H1 (cell line): ENCODE measurements around the gene CCNL2. TPM values are rescaled to one million over a fixed set of nuclear protein-coding genes. Genes with fewer than 3 reads are reported as not detected.

Source experiments
- polyA plus RNA-seq, 7 experiments: library from polyadenylated mRNA; depleted of rRNA in 3 of 7; stranded (reverse) in 5 of 7; unstranded in 2 of 7; fragments of >200 nt in 5 of 7; fragments of 200-250 nt in 2 of 7; gene quantifications; 1 replicate in 5 of 7; 2 replicates in 1 of 7; 4 replicates in 1 of 7; pipeline versions ENCODE4 v1.2.1 to v1.2.3, GENCODE V29; 2011 to 2013; ENCODE audit warnings: missing spikeins in 2 of 7, mixed read lengths in 2 of 7
- total RNA-seq: library from RNA; stranded (reverse); fragmentation: NEBNext Ultra II Directional; extraction: Animal tissue kit (Norgen Biotek cat#: 25700); gene quantifications from 2 replicates; pipeline ENCODE4 v1.2.1, GENCODE V29; 2021
- TF ChIP-seq, protein P1 (sequence below): fragments of 300-600 bp; sonication (generic); IDR thresholded peaks from 2 replicates; pipeline ENCODE4 v1.7.1; 2012; ENCODE audit warnings: low read length, moderate library complexity, mild to moderate bottlenecking, inconsistent platforms; ENCODE audit not compliant: insufficient replicate concordance

The CCNL2 gene
- total and polyA plus RNA-seq, 2 of the 8 experiments (the other 6 are each of a cell fraction or from before 2014, with no cell fraction given): 79.8 to 120 TPM

DNA sequence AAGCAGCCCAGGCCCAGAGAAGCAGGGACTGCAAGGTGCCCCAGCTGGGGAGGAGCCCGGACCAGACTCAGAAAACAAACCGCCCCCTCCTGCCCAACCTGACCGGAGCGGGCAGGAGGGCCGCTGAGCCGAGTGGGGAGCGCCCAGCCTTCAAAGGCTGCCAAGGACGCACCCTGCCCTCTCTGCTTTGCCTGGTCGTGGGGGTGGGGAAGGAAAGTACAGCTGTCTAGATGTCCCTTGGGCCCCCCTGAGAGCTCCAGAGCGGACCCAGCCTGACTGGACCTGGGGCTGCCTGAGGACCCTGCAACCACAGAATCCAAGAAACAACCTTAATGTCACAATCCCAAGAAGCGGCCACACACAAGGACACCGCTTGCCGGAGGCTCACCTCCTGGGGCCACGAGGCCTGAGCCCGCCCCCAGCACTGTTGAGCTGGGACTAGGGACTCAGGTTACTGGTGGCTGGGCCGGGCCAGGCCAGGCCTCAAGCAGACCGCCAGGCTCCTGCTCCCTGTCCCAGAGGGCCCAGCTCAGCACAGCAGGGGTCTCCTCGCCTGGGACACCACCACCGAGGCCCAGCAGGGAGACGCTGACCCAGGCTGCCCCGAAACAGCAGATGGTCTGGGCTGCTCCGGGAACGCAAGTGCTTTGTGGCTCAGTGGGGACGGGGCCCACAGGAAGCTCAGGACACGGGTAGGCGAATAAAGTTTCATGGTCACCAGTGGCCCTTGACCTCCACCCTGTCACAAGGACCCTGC lies 51.3 kb downstream of the CCNL2 start (continued):
- TF ChIP-seq, protein P1, sequence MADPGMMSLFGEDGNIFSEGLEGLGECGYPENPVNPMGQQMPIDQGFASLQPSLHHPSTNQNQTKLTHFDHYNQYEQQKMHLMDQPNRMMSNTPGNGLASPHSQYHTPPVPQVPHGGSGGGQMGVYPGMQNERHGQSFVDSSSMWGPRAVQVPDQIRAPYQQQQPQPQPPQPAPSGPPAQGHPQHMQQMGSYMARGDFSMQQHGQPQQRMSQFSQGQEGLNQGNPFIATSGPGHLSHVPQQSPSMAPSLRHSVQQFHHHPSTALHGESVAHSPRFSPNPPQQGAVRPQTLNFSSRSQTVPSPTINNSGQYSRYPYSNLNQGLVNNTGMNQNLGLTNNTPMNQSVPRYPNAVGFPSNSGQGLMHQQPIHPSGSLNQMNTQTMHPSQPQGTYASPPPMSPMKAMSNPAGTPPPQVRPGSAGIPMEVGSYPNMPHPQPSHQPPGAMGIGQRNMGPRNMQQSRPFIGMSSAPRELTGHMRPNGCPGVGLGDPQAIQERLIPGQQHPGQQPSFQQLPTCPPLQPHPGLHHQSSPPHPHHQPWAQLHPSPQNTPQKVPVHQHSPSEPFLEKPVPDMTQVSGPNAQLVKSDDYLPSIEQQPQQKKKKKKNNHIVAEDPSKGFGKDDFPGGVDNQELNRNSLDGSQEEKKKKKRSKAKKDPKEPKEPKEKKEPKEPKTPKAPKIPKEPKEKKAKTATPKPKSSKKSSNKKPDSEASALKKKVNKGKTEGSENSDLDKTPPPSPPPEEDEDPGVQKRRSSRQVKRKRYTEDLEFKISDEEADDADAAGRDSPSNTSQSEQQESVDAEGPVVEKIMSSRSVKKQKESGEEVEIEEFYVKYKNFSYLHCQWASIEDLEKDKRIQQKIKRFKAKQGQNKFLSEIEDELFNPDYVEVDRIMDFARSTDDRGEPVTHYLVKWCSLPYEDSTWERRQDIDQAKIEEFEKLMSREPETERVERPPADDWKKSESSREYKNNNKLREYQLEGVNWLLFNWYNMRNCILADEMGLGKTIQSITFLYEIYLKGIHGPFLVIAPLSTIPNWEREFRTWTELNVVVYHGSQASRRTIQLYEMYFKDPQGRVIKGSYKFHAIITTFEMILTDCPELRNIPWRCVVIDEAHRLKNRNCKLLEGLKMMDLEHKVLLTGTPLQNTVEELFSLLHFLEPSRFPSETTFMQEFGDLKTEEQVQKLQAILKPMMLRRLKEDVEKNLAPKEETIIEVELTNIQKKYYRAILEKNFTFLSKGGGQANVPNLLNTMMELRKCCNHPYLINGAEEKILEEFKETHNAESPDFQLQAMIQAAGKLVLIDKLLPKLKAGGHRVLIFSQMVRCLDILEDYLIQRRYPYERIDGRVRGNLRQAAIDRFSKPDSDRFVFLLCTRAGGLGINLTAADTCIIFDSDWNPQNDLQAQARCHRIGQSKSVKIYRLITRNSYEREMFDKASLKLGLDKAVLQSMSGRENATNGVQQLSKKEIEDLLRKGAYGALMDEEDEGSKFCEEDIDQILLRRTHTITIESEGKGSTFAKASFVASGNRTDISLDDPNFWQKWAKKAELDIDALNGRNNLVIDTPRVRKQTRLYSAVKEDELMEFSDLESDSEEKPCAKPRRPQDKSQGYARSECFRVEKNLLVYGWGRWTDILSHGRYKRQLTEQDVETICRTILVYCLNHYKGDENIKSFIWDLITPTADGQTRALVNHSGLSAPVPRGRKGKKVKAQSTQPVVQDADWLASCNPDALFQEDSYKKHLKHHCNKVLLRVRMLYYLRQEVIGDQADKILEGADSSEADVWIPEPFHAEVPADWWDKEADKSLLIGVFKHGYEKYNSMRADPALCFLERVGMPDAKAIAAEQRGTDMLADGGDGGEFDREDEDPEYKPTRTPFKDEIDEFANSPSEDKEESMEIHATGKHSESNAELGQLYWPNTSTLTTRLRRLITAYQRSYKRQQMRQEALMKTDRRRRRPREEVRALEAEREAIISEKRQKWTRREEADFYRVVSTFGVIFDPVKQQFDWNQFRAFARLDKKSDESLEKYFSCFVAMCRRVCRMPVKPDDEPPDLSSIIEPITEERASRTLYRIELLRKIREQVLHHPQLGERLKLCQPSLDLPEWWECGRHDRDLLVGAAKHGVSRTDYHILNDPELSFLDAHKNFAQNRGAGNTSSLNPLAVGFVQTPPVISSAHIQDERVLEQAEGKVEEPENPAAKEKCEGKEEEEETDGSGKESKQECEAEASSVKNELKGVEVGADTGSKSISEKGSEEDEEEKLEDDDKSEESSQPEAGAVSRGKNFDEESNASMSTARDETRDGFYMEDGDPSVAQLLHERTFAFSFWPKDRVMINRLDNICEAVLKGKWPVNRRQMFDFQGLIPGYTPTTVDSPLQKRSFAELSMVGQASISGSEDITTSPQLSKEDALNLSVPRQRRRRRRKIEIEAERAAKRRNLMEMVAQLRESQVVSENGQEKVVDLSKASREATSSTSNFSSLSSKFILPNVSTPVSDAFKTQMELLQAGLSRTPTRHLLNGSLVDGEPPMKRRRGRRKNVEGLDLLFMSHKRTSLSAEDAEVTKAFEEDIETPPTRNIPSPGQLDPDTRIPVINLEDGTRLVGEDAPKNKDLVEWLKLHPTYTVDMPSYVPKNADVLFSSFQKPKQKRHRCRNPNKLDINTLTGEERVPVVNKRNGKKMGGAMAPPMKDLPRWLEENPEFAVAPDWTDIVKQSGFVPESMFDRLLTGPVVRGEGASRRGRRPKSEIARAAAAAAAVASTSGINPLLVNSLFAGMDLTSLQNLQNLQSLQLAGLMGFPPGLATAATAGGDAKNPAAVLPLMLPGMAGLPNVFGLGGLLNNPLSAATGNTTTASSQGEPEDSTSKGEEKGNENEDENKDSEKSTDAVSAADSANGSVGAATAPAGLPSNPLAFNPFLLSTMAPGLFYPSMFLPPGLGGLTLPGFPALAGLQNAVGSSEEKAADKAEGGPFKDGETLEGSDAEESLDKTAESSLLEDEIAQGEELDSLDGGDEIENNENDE: no peak
- TF ChIP-seq, all 59 proteins: peak for 1
